ENCODE measurements around the gene RNFT1.

RNFT1 gene

GRCh38 chr17:59962739-59963318, 1.7 kb downstream of the RNFT1 start:
- TF ChIP-seq POLR2AphosphoS5 (IDR thresholded peaks at IDR 0.05; ENCODE audit: low read depth, low read length): no peak
- TF ChIP-seq TAF1 (IDR thresholded peaks at IDR 0.05; ENCODE audit: borderline replicate concordance, insufficient read depth, low read length): no peak
- no peak for TF ChIP-seq FOXP2 (optimal IDR thresholded peaks at IDR 0.05; ENCODE audit: borderline replicate concordance, extremely low read depth, extremely low read length, insufficient read depth)
- no peak for TF ChIP-seq REST (IDR thresholded peaks at IDR 0.05; ENCODE audit: insufficient read depth in 1 of 2, low read depth in 2 of 2, low read length in 2 of 2)
- no peak for TF ChIP-seq SIN3A (IDR thresholded peaks at IDR 0.05; ENCODE audit: borderline replicate concordance, insufficient read depth, low read length)

DNA sequence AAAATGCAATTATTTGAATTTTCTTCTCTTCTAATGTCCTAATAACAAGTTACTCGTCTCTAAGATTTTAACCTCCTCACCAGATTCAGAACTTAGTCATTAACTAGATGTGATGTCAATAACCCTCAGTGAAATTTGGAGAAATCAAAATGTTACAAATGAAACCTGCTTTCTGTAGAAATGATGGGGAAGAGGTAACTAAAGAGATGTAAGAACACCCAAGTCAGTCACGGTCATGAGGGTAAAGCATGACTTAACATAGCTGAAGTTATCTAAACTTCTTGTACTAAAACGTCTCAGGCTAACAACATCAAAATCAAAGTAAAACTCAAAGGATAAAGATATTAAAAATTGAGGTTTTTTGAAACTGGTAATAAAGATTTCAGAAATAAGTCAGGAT, 9.7 kb downstream of the RNFT1 start:
- no peak for TF ChIP-seq FOXP2 (optimal IDR thresholded peaks at IDR 0.05; ENCODE audit: borderline replicate concordance, extremely low read depth, extremely low read length, insufficient read depth)
- no peak for TF ChIP-seq SIN3A (IDR thresholded peaks at IDR 0.05; ENCODE audit: borderline replicate concordance, insufficient read depth, low read length)
- no peak for TF ChIP-seq REST (IDR thresholded peaks at IDR 0.05; ENCODE audit: insufficient read depth in 1 of 2, low read depth in 2 of 2, low read length in 2 of 2)
- no peak for TF ChIP-seq POLR2AphosphoS5 (IDR thresholded peaks at IDR 0.05; ENCODE audit: low read depth, low read length)
- TF ChIP-seq TAF1 (IDR thresholded peaks at IDR 0.05; ENCODE audit: borderline replicate concordance, insufficient read depth, low read length): no peak

GRCh38 chr17:59950049-59950448, 14.5 kb downstream of the RNFT1 start:
- TF ChIP-seq SIN3A (IDR thresholded peaks at IDR 0.05; ENCODE audit: borderline replicate concordance, insufficient read depth, low read length): no peak
- TF ChIP-seq POLR2AphosphoS5 (IDR thresholded peaks at IDR 0.05; ENCODE audit: low read depth, low read length): no peak
- TF ChIP-seq REST (IDR thresholded peaks at IDR 0.05; ENCODE audit: insufficient read depth in 1 of 2, low read depth in 2 of 2, low read length in 2 of 2): no peak

DNA sequence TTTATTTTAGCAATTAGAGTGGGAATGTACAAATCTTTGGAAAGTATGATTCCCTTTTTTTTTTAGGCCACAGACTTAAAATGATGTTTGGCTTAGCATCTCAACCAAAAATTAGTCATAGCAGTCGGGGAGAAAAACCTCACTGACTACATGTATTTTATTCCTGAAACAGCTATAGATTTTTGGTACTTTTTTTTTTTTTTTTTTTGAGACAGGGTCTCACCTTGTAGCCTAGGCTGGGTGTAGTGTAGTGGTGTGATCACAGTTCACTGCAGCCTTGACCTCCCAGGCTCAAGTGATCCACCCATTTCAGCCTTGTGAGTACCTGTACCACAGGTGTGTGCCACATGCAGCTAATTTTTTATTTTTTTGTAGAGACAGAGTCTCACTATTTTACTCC, 23.4 kb downstream of the RNFT1 start:
- TF ChIP-seq REST (IDR thresholded peaks at IDR 0.05; ENCODE audit: insufficient read depth in 1 of 2, low read depth in 2 of 2, low read length in 2 of 2) (no peak), FOXP2 (optimal IDR thresholded peaks at IDR 0.05; ENCODE audit: borderline replicate concordance, extremely low read depth, extremely low read length, insufficient read depth) (no peak), POLR2AphosphoS5 (IDR thresholded peaks at IDR 0.05; ENCODE audit: low read depth, low read length) (no peak), SIN3A (IDR thresholded peaks at IDR 0.05; ENCODE audit: borderline replicate concordance, insufficient read depth, low read length) (no peak)

GRCh38 chr17:59916446-59916845, 48.1 kb downstream of the RNFT1 start:
- TF ChIP-seq FOXP2 (optimal IDR thresholded peaks at IDR 0.05; ENCODE audit: borderline replicate concordance, extremely low read depth, extremely low read length, insufficient read depth): no peak

All from PFSK-1 (cell line).